Upper lobe of right lung (tissue), 1 donor: Measurements from ENCODE around the gene OR52E1. TPM values are rescaled to one million over a fixed set of nuclear protein-coding genes. Genes with fewer than 3 reads are reported as not detected.

Source experiments
- ATAC-seq: fragments of 200-7000 bp; cut with Tn5 transposase; one replicate; pipeline ENCODE4 v1.9.1; 2020; ENCODE audit warnings: mild to moderate bottlenecking, moderate library complexity
- DNase-seq: peaks from one replicate; pipeline ENCODE4 v3.0.0-alpha.2; 2020
- H3K27ac ChIP-seq: fragments of 200-600 bp; one replicate; pipeline ENCODE4 v1.8.0; 2022
- H3K27me3 ChIP-seq: fragments of 200-600 bp; one replicate; pipeline ENCODE4 v1.8.0; 2022; ENCODE audit warnings: mild to moderate bottlenecking
- H3K36me3 ChIP-seq: fragments of 200-600 bp; one replicate; pipeline ENCODE4 v1.8.0; 2022
- H3K4me1 ChIP-seq: fragments of 200-600 bp; one replicate; pipeline ENCODE4 v1.8.0; 2022
- H3K4me3 ChIP-seq: fragments of 200-600 bp; one replicate; pipeline ENCODE4 v1.8.0; 2022; ENCODE audit warnings: mild to moderate bottlenecking
- H3K9me3 ChIP-seq: fragments of 200-600 bp; one replicate; pipeline ENCODE4 v1.8.0; 2022
- CTCF ChIP-seq: fragments of 200-600 bp; IDR thresholded peaks from one replicate; pipeline ENCODE4 v1.8.0; 2022; ENCODE audit warnings: antibody characterized with exemption
- intact Hi-C: fragments of 100-400 bp; cut with DNase I; formaldehyde crosslinking; loops from one replicate; pipeline ENCODE4 v1.11.0; 2022
- total RNA-seq: library from RNA; stranded (reverse); fragmentation: NEBNext Ultra II Directional; extraction: Animal tissue kit (Norgen Biotek cat#: 25700); gene quantifications from one replicate; pipeline ENCODE4 v1.2.1, GENCODE V29; 2021
- donor health status: DM: no; HTN: yes; CAD: no; lungs with severe emphysema.

Gene OR52E1
- total RNA-seq, 1 donor from 2014 or later, result not detected

GRCh38 chr11:5092821-5093585, 23.6 kb downstream of the OR52E1 start:
- ATAC-seq, result no peak
- Histone ChIP-seq H3K4me3 (no peak overlapping the region), H3K27ac (no peak overlapping the region), H3K9me3 (no peaks in the 10 kb centered on the region), H3K27me3 (no peaks in the 10 kb centered on the region), H3K4me1 (no peaks in the 10 kb centered on the region), H3K36me3 (no peaks in the 10 kb centered on the region)
- intact Hi-C loops, result no loop called here
- DNase-seq, result no peak
- no peak for TF ChIP-seq CTCF

GRCh38 chr11:5096011-5096410, 26.6 kb downstream of the OR52E1 start:
- no peak for TF ChIP-seq CTCF
- no peaks in the 10 kb centered on the region for H3K36me3 ChIP-seq
- no peak overlapping the region for H3K4me3 ChIP-seq
- no peaks in the 10 kb centered on the region for H3K4me1 ChIP-seq
- H3K27me3 ChIP-seq, result no peaks in the 10 kb centered on the region
- no peak for ATAC-seq
- no peak for DNase-seq
- no peak overlapping the region for H3K27ac ChIP-seq
- no peaks in the 10 kb centered on the region for H3K9me3 ChIP-seq
- intact Hi-C loops, result no loop called here

GRCh38 chr11:5102246-5102645, 32.9 kb downstream of the OR52E1 start:
- intact Hi-C loops, result no loop called here
- Histone ChIP-seq H3K4me3 (no peak overlapping the region), H3K36me3 (no peaks in the 10 kb centered on the region), H3K27ac (no peak overlapping the region), H3K4me1 (no peaks in the 10 kb centered on the region), H3K27me3 (no peaks in the 10 kb centered on the region), H3K9me3 (no peaks in the 10 kb centered on the region)
- no peak for TF ChIP-seq CTCF
- DNase-seq (no peak), ATAC-seq (no peak)

GRCh38 chr11:5103066-5103465, 33.7 kb downstream of the OR52E1 start:
- DNase-seq (no peak), ATAC-seq (no peak)
- Histone ChIP-seq H3K4me3 (no peak overlapping the region), H3K27me3 (no peaks in the 10 kb centered on the region), H3K27ac (no peak overlapping the region), H3K9me3 (no peaks in the 10 kb centered on the region), H3K36me3 (no peaks in the 10 kb centered on the region), H3K4me1 (no peaks in the 10 kb centered on the region)
- intact Hi-C loops, result no loop called here
- no peak for TF ChIP-seq CTCF

DNA sequence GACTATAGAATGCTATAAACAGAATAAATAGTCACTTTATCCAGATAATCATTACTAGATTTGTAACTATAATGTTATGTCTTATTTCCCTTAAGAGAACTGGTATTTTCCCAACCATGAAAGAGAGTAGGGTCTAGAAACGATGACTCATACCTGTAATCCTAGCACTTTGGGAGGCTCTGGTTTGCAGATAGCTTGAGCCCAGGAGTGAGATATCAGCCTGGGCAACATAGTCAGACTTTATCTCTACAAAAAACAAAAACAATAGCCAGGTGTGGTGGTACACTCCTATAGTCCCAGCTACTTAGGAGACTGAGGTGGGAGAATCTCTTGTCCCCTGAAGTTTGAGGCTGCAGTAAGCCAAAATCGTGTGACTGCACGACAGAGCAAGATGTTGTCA, 37.9 kb downstream of the OR52E1 start:
- Histone ChIP-seq H3K4me1 (no peaks in the 10 kb centered on the region), H3K4me3 (no peak overlapping the region), H3K27me3 (no peaks in the 10 kb centered on the region), H3K36me3 (no peaks in the 10 kb centered on the region), H3K9me3 (no peaks in the 10 kb centered on the region), H3K27ac (no peak overlapping the region)
- TF ChIP-seq CTCF, result no peak
- intact Hi-C loops, result no loop called here
- DNase-seq, result no peak
- ATAC-seq, result no peak

DNA sequence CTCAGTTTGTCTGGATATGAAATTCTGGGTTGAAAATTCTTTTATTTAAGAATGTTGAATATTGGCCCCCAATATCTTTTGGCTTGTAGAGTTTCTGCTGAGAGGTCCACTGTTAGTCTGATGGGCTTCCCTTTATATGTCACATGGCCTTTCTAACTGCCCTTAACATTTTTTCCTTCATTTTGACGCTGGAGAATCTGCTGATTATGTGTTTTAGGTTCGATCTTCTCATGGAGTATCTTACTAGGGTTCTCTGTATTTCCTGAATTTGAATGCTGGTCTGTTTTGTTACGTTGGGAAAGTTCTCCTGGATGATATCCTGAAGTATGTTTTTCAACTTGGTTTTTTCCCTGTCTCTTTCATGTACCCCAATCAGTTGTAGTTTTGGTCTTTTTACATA, 46.0 kb downstream of the OR52E1 start:
- H3K9me3 ChIP-seq, result no peaks in the 10 kb centered on the region
- H3K4me3 ChIP-seq, result no peak overlapping the region
- no peak overlapping the region for H3K27ac ChIP-seq
- DNase-seq (no peak), ATAC-seq (no peak)
- no peak for TF ChIP-seq CTCF
- H3K4me1 ChIP-seq, result no peaks in the 10 kb centered on the region
- intact Hi-C loops, result no loop called here
- no peaks in the 10 kb centered on the region for H3K36me3 ChIP-seq
- H3K27me3 ChIP-seq, result no peaks in the 10 kb centered on the region
